NK-92 (cell line): ENCODE results near the gene GCM1.
A peak's percentile ranks its signal among the peaks of the same experiment; 100 is the strongest.
"Not testable (repeated sequence)": the region's sequence is repeated elsewhere in the genome, so short reads cannot be mapped to it uniquely, and the experiment has no call there.

ENCODE experiments used
- DNase-seq: peaks from one replicate; lab custom pipeline; 2025; ENCODE audit not compliant: unreplicated experiment; lab: John Stamatoyannopoulos, UW

The GCM1 gene, protein sequence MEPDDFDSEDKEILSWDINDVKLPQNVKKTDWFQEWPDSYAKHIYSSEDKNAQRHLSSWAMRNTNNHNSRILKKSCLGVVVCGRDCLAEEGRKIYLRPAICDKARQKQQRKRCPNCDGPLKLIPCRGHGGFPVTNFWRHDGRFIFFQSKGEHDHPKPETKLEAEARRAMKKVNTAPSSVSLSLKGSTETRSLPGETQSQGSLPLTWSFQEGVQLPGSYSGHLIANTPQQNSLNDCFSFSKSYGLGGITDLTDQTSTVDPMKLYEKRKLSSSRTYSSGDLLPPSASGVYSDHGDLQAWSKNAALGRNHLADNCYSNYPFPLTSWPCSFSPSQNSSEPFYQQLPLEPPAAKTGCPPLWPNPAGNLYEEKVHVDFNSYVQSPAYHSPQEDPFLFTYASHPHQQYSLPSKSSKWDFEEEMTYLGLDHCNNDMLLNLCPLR

GRCh38 chr6:53148684-53149083 is at the start of gene GCM1:
TSS of gene GCM1 (minus strand) at chr6:53148841. CDS start at chr6:53145632, 3,209 bp downstream.
- DNase-seq = no peak

DNA sequence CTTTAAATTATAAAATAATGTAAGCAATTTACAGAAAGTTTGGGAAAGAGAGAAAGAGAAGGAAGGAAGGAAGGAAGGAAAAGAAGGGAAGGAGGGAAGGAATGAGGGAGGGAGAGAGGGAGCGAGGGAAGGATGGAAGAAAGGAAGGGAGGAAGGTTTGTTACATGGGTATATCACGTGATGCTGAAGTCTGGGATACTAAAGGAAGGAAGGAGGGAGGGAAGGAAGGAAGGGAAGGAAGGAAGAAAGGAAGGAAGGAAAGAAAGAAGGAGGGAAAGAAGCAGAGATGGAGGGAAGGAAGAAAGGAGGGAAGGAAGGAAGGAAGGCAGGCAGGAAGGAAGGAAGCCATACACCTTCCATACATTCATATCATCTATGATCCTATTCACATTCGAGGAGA is 48.9 kb upstream of the GCM1 start:
- DNase-seq = no peak

GRCh38 chr6:53195048-53195447 is 46.4 kb upstream of the GCM1 start:
- DNase-seq = no peak

GRCh38 chr6:53192682-53193188 is 44.1 kb upstream of the GCM1 start:
- DNase-seq = no peak

DNA sequence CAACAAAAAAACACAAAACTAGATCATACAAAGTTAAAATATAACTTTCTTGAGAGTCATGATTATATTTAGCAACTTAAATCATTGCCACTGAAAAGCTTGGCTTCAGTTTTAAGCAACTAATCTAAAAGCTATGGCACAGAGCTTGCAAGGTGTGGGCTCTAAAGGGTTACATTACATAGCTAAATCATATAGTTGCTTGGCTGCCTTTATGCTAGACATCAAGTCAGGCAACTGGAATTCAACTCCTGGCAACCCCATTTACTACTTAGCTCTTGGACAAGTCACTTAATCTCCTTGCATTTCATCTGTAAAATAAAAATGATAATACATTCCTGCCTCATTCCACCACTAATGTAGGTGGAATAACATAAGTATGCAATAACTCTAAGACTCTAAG is 40.9 kb upstream of the GCM1 start:
- no peak for DNase-seq

GRCh38 chr6:53188833-53189232 is 40.2 kb upstream of the GCM1 start:
- DNase-seq = no peak

- no peak for DNase-seq
These were observed 32.0 kb upstream of the GCM1 start for GRCh38 chr6:53180678-53181077.

DNA sequence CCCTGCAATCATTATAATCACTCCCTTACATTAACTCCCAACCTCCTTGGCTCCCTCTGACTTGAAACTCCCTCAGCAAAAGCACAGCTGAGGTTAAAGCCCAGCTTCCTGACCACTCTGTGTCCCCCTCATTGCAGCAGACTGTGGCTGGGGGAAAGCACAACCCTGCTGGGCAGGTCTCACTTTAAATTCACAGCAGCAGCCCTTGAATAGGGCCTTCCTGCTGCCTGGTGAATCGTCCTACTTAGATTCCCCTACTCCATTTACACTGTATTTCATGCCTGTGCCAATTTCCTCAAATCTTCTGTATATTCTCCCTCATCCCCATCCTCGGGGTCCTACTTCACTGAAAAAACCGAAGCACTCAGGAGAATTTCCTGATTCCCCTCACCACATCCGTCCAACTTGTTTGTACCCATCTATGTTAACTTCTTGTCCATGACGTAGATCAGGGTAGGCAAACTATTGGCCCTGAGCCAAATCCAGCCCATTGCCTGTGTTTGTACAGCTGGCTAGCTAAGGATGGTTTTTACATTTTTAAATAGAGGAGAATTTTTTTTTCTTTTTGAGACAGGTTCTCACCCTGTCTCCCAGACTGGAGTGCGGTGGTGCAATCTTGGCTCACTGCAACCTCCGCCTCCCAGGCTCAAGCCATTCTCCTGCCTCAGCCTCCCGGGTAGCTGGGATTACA is 31.5 kb upstream of the GCM1 start:
- no peak for DNase-seq

DNA sequence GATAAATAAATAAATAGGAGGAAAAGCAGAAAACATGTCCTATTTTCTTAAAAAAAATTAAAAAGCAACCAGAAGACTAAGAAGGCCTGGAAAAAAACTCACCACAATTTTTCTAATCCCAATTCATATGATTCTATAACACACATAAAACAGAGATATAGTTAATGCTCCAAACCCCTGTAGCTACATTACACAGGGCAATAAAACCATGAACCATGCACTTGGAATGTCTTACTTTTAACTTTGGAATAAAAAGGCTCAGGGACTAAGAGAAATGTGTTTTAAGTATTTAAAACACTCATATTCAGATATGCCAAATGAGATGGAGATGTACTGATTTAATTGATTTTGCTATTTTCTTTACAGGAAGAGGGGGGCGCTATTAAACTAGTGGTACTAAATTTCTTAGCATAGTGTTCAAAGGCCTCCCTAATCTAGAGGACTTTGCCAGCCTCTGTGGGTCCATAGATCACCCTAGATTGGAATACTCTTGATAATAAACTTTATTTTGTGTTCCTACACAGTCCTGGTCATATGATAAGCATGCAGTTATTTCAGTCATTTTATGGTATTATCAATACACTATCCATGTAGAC is 30.3 kb upstream of the GCM1 start:
- no peak for DNase-seq

DNA sequence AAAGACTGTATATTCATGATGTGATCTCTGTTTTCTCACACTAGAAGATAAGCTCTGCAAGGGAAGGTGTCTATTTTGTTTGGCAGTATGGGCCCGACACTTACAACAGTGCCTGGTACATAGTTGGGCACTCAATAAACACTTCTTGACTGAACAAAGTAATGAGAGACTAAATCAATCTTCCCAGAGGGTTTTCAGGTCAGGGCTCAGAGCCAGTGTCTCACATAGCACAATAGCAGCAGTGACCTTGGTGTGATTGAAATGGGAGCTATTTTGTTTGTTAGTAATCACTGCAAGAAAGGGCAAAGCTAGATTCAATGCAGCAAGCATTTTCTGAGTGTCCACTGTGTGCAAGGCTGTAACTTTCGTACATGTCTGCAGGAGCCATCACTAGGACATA is 26.4 kb upstream of the GCM1 start:
- DNase-seq = no peak

- DNase-seq = no peak
These were observed 23.8 kb upstream of the GCM1 start for GRCh38 chr6:53172468-53172803.

DNA sequence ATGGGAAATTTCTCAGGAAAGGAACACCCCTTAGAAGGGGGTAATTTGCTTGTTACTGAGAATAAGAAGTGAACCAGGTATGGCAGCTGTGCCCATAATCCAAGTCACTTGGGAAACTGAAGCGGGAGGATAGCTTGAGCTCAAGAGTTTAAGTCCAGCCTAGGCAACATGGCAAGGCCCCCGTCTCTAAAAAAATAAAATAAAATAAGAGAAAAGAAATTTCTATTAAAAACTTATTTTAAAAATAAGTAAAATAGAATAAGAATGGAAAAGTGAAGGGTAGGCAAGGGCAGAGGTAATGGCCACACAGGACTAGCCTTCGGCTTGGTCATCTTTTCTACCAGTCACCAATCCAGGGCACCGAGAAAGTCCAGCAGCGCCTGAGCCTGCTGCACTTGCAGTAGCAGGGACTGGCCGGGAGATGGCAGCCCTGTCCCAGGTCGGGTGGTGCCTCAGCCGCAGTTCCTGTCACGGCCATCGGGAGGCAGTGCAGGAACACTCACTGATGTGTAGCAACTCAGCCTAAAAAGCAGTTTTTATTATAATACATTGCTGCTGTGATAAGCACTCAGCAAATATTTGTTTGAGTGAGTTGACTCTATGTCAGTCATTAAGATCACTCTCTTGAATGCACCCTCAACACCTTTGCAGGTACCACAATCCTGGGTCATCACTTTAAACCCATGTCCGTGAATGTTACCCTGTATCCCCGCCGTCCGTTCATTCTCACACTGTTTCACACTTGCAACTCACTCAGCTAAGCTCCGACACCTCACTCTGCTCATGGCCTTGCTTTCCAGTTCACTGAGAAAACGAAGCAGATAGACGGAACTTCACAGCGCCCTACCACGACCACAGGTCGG is 23.2 kb upstream of the GCM1 start:
- DNase-seq = peak; percentile 57

DNA sequence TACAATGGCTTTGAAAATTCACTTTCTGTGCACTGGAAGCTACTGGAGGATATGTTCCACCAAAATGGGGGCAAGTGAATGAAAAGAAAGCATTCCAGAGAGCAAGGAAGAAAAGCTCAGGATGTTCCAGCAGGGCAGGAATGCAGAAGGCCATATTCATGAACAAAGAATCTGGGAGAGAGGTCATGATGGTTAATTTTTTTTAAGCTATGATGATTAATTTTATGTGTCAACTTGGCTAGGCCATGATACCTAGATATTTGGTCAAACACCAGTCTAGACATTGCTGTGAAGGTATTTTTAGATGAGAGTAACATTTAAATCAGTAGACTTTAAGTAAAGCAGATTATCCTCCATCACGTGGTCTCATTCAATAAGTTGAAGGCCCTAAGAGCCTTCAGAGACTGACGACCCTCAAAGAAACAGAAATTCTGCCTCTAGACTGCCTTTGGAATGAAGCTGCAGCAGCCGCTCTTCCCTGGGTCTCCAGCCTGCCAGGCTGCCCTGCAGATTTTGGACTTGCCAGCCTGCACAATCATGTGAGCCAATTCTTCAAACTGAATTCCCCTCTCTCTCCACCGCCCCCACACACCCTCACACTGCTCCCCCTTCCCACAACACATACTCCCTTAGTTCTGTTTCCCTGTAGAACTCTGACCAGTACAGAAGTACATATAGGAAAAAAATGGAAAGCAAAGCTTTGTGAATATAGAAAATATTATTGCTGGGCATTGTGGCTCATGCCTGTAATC is 20.1 kb upstream of the GCM1 start:
- no peak for DNase-seq

GRCh38 chr6:53165293-53165692 is 16.7 kb upstream of the GCM1 start:
- no peak for DNase-seq

GRCh38 chr6:53162606-53163005 is 14.0 kb upstream of the GCM1 start:
- DNase-seq = no peak

GRCh38 chr6:53161481-53162009 is 12.9 kb upstream of the GCM1 start:
- no peak for DNase-seq

DNA sequence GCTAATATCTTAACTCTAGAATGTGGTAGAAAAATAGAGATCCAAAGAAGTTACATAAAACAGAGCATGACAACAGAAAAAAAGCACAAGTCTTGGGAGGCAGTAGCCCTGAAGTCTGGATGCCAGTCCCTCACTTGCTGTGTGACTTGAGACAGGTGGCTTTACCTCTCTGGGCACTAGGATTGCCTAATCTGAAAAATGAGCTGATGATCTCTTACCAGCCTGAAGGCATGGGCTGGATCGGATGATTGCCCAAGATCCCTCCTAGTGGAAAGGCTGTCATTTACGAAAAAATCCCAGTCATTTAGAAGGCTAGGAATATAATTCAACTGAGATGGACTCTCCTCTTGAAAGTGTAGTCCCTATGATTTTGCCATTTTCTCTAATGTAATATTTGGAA is 10.9 kb upstream of the GCM1 start:
- no peak for DNase-seq

GRCh38 chr6:53158076-53158475 is 9.4 kb upstream of the GCM1 start:
- DNase-seq = not testable (repeated sequence)

GRCh38 chr6:53155279-53155678 is 6.6 kb upstream of the GCM1 start:
- not testable (repeated sequence) for DNase-seq

DNA sequence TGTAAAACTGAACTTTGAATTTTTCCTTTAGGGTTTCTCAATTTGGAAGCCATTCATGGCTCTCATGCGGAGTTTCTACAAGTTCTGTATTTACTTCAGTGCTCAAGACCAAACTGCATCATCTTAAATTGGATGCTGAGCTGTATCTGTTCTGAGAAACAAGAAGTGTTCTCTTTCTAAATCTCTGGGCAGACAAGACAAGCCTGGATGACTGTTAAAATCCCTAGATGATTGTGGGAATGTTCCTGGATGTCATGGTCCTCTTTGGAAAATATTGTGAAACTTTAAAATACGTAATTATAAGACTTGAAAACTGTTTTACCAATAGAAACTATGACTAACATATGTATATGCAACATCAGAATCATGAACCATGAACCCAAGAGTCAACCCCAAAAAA is 6.2 kb upstream of the GCM1 start:
- DNase-seq = no peak
